ENCODE data around the gene CNDP2.
A peak's percentile ranks its signal among the peaks of the same experiment; 100 is the strongest.

The CNDP2 gene

DNA sequence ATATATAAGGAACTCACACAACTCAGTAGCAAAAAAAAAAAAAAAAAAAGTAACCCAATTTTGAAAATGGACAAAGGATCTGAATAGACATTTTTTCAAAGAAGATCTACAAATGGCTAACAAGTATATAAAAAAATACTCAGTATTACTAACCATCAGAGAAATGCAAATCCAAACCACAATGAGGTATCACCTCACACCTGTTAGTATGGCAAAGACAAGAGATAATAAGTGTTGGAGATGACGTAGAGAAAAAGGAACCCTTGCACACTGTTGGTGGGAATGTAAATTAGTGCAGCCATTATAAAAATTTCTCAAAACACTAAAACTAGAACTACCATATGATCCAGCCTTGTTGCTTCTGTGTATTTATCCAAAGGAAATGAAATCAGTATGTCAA is 32.3 kb downstream of the CNDP2 start:
- H3K4me3 ChIP-seq (ENCODE audit: low read depth, low read length): no peak overlapping the region
- TF ChIP-seq, protein P1, sequence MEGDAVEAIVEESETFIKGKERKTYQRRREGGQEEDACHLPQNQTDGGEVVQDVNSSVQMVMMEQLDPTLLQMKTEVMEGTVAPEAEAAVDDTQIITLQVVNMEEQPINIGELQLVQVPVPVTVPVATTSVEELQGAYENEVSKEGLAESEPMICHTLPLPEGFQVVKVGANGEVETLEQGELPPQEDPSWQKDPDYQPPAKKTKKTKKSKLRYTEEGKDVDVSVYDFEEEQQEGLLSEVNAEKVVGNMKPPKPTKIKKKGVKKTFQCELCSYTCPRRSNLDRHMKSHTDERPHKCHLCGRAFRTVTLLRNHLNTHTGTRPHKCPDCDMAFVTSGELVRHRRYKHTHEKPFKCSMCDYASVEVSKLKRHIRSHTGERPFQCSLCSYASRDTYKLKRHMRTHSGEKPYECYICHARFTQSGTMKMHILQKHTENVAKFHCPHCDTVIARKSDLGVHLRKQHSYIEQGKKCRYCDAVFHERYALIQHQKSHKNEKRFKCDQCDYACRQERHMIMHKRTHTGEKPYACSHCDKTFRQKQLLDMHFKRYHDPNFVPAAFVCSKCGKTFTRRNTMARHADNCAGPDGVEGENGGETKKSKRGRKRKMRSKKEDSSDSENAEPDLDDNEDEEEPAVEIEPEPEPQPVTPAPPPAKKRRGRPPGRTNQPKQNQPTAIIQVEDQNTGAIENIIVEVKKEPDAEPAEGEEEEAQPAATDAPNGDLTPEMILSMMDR (IDR thresholded peaks at IDR 0.05; ENCODE audit: insufficient read depth, low read depth, low read length, missing control alignments): no peak
- DNase-seq (ENCODE audit: low read depth): peak; percentile 29

DNA sequence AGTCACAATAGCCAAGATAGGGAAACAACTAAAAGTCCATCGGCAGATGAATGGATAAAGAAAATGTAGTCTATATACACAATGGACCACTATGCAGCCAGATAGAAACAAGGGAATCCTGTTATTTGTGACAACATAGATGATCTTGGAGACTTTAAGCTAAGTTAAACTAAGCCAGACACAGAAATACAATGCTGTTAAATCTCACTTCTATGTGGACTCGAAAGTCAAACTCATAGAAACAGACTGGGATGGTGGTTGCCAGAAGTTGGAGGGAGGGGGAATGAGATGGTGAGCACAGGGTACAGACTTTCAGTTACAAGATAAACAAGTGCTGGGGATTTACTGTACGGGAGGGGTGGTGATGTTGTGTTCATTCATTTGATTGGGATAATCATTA is 32.8 kb downstream of the CNDP2 start:
- no peak for DNase-seq (ENCODE audit: low read depth)
- no peak overlapping the region for H3K4me3 ChIP-seq (ENCODE audit: low read depth, low read length)
- TF ChIP-seq, protein P1 (IDR thresholded peaks at IDR 0.05; ENCODE audit: insufficient read depth, low read depth, low read length, missing control alignments): no peak

DNA sequence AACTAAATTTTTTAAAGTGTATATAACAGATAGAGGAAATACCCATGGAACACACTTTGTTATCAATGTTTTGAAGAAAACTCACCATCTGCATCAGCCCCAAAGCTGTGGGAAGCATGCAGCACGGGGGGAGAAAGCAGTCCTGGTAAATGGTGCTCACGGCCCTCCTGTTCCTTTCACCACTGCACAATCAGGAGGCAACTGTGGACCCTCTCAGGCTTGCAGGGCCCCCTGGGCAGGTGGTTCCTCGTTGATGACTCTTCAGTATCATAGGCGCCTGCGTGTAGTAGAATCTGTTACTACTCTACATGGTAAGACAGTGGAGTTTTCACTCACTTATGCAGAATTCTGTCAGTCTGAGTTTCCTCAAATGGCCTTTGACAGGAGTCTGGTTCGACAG is 33.2 kb downstream of the CNDP2 start:
- DNase-seq (ENCODE audit: low read depth): no peak
- TF ChIP-seq, protein P1 (IDR thresholded peaks at IDR 0.05; ENCODE audit: insufficient read depth, low read depth, low read length, missing control alignments): no peak
- H3K4me3 ChIP-seq (ENCODE audit: low read depth, low read length): no peak overlapping the region

DNA sequence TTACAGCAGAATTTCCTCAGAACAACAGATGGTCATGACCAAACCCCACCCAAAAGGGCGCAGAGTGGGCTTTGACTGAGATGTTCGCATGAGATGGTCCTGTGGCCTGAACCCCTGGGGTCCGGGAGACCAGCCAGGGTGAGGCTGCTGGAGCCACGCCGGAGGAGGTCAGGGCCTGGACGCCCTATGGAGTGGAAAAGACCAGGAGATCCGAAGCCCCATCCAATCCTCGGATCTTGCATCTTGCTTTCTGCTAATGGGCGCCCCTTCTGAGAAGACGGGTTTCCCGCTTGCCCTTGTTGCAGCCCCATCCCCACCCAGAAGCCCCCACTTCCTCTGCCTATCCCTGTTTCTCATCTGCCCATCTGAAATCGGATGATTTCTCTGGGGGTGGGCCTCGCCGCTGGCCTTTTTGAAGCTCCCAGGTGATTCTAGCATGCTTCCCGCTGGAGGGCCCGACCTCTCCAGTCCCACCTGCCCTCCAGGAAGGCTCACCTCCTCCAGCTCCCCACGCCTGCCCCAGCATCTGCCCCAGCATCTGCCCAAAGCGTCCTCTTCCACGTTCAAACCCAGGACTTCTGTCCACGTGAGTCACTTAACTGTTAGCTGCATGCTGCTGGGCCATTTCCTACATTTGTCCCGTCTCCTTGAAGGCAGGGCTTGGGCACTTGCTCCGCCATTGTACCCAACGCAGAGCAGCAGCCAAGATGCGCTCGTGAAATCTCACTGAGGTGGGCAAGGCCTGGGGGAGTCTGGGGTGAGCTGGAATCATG is 33.8 kb downstream of the CNDP2 start:
- TF ChIP-seq, protein P1 (IDR thresholded peaks at IDR 0.05; ENCODE audit: insufficient read depth, low read depth, low read length, missing control alignments): no peak
- no peak for DNase-seq (ENCODE audit: low read depth)
- no peak overlapping the region for H3K4me3 ChIP-seq (ENCODE audit: low read depth, low read length)

DNA sequence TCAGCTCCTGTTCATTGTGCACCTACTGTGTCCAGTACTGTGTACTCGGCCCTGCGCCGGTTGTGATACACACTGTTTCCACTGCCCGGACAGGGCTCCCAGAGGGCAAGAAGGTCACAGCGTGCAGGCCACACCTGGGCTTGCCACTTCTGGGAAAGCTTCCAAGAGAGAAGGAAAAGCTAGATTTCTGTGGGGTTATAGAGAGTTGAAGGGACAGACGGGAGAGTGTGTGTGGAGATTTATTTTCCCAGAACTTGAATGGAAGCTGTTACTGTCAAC is 34.4 kb downstream of the CNDP2 start:
- no peak overlapping the region for H3K4me3 ChIP-seq (ENCODE audit: low read depth, low read length)
- DNase-seq (ENCODE audit: low read depth): no peak
- TF ChIP-seq, protein P1 (IDR thresholded peaks at IDR 0.05; ENCODE audit: insufficient read depth, low read depth, low read length, missing control alignments): no peak

DNA sequence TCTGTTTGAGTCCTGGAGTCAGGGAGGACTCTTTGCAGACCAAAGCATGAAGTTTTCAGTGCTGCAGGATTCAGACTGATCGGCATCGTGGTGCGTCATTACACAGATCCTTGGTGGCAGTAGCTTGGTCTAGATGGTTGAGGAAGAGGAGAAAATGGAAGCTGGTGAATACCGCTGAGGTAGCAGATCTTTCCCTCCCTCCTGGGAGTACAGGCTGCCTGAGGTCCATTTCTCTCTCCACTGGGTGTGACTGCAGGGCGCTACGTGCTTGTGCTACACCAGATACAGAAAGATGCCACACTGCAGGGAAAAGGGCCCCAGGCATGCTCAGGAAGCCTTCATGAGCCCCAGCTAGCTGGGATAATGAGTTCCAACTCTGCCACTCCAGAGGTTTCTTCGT is 34.9 kb downstream of the CNDP2 start:
- TF ChIP-seq, protein P1 (IDR thresholded peaks at IDR 0.05; ENCODE audit: insufficient read depth, low read depth, low read length, missing control alignments): no peak
- DNase-seq (ENCODE audit: low read depth): no peak
- H3K4me3 ChIP-seq (ENCODE audit: low read depth, low read length): no peak overlapping the region

DNA sequence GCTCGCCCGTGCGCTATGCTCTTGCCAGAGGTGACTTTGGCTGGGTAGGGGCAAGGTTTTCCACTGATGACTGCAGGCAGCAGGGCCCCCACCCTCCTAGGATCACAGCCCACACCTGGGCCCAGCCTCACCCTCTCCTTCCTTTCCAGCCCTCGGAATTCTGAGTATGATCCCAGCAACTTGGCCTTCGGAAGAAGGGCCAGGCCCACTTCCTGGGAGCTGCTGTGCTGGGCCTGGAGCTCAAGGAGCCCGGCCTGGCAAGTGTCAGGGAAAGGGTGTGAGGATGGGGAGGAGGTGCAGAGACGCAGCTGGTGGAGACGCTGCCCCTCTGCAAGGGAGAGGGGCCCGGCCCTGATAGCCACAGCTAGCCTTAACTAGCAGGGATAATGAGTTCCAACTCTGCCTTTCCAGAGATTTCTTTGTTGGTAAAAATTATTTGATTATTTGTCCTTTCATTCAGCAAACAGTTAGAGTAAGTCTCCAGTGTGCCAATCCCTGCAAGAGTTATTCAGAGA is 36.4 kb downstream of the CNDP2 start:
- TF ChIP-seq, protein P1 (IDR thresholded peaks at IDR 0.05; ENCODE audit: insufficient read depth, low read depth, low read length, missing control alignments): no peak
- no peak overlapping the region for H3K4me3 ChIP-seq (ENCODE audit: low read depth, low read length)
- no peak for DNase-seq (ENCODE audit: low read depth)
